ENCODE results near the gene GJD2.

Gene GJD2

DNA sequence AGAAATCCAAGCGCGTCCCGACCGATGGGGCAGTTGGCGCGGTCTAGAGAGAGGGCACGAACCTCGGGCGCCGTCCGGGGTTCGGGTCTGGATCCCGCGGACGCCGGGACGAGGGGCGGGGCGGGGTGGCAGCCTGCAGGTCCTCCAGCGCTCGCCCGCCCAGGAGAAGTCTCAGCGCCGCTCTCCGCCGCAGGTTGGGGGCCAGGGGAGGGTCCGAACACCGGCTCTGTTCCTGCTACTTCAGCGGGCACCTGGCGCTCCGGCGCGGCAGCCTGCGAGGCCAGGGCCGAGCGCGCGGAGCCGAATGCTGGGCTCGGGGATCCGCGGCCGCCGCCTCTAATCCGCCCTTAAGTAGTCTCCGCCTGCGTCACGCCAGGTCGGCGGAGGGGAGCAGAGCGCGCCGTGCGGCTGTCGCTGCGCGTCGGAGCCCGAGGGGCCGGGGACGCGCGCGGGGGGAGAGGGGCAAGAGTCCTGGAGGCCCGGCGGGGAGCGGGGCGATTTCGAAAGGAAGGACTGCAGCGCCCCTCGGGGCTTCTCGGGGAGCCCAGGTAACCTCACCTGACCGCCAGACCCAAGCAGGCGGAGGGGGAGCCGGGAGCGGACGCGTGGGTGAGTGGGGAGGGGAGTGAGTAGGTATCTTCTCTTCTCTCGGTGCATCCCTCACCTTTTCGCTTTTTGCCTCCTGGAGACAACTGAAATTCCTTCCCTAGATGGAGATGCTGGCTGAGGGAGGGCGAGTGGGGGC, at the start of gene GJD2:
Gene GJD2, minus strand, starts transcription at position 325 of the 745 bp plus-strand sequence. CDS start 510 bp downstream, outside the sequence.
- no peaks in the 10 kb centered on the region for H3K4me1 Mint-ChIP-seq (ENCODE audit: low read depth)
- no peak within 1 kb of the TSS for H3K27ac Mint-ChIP-seq
- intact Hi-C loops (cut with micrococcal nuclease), result no loop called here
- no peak within 1 kb of the TSS for H3K4me3 Mint-ChIP-seq
- no peaks in the 10 kb centered on the region for H3K9me3 Mint-ChIP-seq
- H3K36me3 Mint-ChIP-seq (ENCODE audit: low read depth), result no peaks in the 10 kb centered on the region
- H3K27me3 Mint-ChIP-seq, result peaks cover 53% of the 10 kb centered on the region

GRCh38 chr15:34804113-34804512, 49.3 kb upstream of the GJD2 start:
- Mint-ChIP-seq H3K4me1 (ENCODE audit: low read depth) (no peaks in the 10 kb centered on the region), H3K27ac (no peak overlapping the region), H3K36me3 (ENCODE audit: low read depth) (no peaks in the 10 kb centered on the region), H3K27me3 (peaks cover 5% of the 10 kb centered on the region), H3K4me3 (no peak overlapping the region), H3K9me3 (peaks cover 17% of the 10 kb centered on the region)
- intact Hi-C loops (cut with micrococcal nuclease), result no loop called here

DNA sequence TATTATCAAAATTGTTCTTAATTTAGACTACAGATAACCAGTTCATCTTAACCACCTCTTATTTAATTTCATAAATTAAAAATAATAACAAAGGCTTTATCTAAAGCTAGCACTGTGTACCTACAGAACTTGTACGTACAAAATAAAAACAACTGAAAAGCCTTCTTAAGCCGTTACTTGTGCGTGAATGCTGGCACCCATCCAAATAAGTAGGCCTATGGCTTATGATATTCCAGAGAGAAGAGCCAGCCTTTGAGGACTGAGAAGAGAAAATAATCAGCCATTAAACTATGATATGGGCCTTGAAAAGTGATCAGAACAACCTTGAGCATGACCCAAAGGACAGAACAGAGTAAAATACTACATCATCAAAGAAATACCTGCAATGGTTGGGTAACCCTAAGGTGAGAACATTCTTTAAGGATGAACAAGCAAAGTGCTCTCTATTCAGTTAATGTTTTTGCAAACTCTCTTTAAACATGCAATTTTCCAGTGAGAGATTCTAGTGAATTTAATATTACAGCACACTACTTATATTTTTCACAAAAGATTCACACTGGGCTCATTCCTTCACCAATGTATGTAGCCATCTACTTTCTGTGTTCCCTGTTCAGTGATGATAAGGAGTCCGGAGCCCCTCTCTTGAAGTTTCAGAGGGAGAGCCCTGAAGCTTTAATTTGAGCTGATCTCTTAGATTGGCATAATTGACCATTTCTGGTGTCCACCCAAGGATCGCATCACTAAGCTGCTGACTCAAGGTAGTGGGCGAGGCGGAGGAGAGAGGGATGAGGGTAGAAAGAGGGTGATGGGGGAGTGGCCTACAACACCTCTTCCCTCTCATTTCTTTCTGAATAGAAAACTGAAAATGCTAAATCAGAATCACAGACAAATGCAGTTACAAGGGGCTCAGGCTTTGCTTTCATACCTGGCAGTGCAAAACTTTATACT, 48.3 kb upstream of the GJD2 start:
- H3K36me3 Mint-ChIP-seq (ENCODE audit: low read depth), result no peaks in the 10 kb centered on the region
- no peak overlapping the region for H3K4me3 Mint-ChIP-seq
- H3K27me3 Mint-ChIP-seq, result peaks cover 6% of the 10 kb centered on the region
- H3K9me3 Mint-ChIP-seq, result peaks cover 17% of the 10 kb centered on the region
- intact Hi-C loops (cut with micrococcal nuclease), result no loop called here
- no peak overlapping the region for H3K27ac Mint-ChIP-seq
- no peaks in the 10 kb centered on the region for H3K4me1 Mint-ChIP-seq (ENCODE audit: low read depth)

- Mint-ChIP-seq H3K4me1 (ENCODE audit: low read depth) (no peaks in the 10 kb centered on the region), H3K27ac (no peak overlapping the region), H3K4me3 (no peak overlapping the region), H3K27me3 (peaks cover 9% of the 10 kb centered on the region), H3K36me3 (ENCODE audit: low read depth) (no peaks in the 10 kb centered on the region), H3K9me3 (peaks cover 14% of the 10 kb centered on the region)
- intact Hi-C loops (cut with micrococcal nuclease), result no loop called here
Observed at GRCh38 chr15:34802371-34802770, 47.6 kb upstream of the GJD2 start.

DNA sequence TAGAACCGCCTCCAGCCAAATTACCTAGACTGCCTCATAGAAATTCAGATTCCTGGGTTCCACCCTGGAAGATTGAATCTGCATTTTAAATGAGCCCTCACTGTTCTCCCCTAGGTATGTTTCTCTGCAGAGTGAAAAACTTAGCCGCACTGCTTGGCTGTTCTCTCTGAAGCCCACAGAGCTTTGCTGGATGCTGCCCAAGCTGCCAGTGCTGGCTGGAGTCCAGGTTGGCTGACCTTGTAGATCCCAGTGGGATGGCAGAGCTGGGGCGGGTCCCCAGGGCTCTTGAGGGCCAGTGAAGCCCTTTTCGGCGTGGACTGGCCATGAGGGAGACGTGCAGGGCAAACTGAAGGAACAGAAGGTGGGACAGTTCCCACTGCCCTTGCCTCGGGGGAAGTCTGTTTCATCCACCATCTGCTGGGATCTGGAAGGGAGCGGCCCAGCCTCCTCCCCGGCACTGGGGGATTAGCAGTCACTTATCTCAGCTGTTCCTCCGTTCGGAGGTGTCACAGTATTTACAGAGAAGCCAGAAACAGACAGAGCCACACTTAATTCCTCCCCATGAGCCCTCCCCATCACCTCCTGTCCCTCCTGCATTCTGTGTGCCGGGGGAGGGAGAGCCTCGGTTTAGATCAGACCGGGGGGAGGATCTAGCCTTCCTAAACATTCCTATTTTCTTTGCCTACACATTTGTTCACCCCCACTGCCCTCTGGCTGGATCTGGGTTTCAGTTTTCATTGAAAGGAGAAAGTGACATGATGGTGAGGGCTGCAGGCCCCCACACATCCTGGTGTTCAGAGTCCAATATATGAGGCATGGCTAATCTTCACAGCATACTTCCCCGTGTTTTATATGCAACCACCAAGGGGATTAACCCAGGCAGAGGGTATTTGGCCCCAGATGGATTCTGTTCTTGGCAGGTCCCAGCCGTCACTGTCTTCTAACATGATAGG, 44.6 kb upstream of the GJD2 start:
- Mint-ChIP-seq H3K9me3 (no peaks in the 10 kb centered on the region), H3K4me1 (ENCODE audit: low read depth) (no peaks in the 10 kb centered on the region), H3K36me3 (ENCODE audit: low read depth) (no peaks in the 10 kb centered on the region), H3K4me3 (no peak overlapping the region), H3K27ac (no peak overlapping the region), H3K27me3 (peaks cover 34% of the 10 kb centered on the region)
- intact Hi-C loops (cut with micrococcal nuclease), result no loop called here

GRCh38 chr15:34796847-34797435, 42.1 kb upstream of the GJD2 start:
- Mint-ChIP-seq H3K4me3 (no peak overlapping the region), H3K27ac (no peak overlapping the region), H3K9me3 (no peaks in the 10 kb centered on the region), H3K4me1 (ENCODE audit: low read depth) (no peaks in the 10 kb centered on the region), H3K36me3 (ENCODE audit: low read depth) (no peaks in the 10 kb centered on the region), H3K27me3 (peaks cover 55% of the 10 kb centered on the region)
- intact Hi-C loops (cut with micrococcal nuclease), result no loop called here

GRCh38 chr15:34795267-34796081, 40.7 kb upstream of the GJD2 start, which contains the start of gene ACTC1:
ACTC1 (minus strand) TSS chr15:34795549; CDS start chr15:34794808, 741 bp downstream.
- Mint-ChIP-seq H3K4me1 (ENCODE audit: low read depth) (no peaks in the 10 kb centered on the region), H3K4me3 (no peak within 1 kb of the TSS), H3K9me3 (no peaks in the 10 kb centered on the region), H3K27ac (no peak within 1 kb of the TSS), H3K36me3 (ENCODE audit: low read depth) (no peaks in the 10 kb centered on the region), H3K27me3 (peaks cover 55% of the 10 kb centered on the region)
- intact Hi-C loops (cut with micrococcal nuclease), result no loop called here

DNA sequence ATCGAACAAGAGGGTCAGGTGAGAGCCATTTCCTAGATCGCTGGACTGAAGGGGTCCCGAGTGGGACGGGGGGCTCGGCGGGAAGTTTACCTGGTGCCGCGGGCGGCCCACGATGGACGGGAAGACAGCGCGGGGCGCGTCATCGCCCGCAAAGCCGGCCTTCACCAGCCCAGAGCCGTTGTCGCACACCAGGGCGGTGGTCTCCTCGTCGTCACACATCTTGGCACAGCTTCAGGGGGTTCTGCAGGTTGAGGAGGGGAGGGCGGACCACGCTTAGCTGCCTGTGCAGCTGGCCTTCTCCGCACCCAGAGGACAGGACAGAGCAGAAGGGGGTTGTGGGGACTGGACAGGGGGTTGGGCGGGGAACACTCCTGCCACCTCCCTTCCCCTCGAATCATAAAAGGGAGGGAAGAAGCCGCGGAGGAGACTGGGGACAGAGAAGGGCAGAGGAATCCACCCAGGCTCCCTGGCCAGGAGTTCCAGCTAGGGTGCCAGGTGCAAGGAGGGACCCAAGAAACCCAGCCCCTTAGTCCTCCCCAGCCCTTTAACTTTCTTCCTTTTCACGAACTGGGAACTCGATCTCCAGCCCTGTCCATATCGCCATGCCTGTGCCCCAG, 39.9 kb upstream of the GJD2 start:
- H3K4me3 Mint-ChIP-seq, result no peak overlapping the region
- intact Hi-C loops (cut with micrococcal nuclease), result no loop called here
- peaks cover 52% of the 10 kb centered on the region for H3K27me3 Mint-ChIP-seq
- no peak overlapping the region for H3K27ac Mint-ChIP-seq
- H3K9me3 Mint-ChIP-seq, result no peaks in the 10 kb centered on the region
- H3K4me1 Mint-ChIP-seq (ENCODE audit: low read depth), result no peaks in the 10 kb centered on the region
- no peaks in the 10 kb centered on the region for H3K36me3 Mint-ChIP-seq (ENCODE audit: low read depth)

DNA sequence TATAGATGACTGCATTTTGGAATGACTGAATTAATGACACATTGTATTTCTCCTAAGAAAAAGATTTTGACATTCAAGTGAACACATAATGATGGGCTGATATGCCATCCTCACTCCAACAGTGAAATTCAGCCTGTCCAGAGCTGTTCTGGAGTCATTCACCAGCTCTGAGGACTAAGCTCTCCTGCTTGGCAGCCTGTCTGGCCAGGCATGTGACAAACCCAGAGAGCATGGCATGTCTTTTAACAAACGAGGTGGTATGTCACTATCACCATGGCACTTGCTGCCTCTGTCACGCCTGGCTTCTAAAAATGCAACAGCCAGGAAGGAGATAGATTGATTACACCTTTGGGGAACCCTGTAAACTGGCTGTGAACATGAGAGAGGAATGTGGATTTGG, 39.1 kb upstream of the GJD2 start:
- intact Hi-C loops (cut with micrococcal nuclease), result no loop called here
- Mint-ChIP-seq H3K4me1 (ENCODE audit: low read depth) (no peaks in the 10 kb centered on the region), H3K36me3 (ENCODE audit: low read depth) (no peaks in the 10 kb centered on the region), H3K27me3 (peaks cover 50% of the 10 kb centered on the region), H3K4me3 (no peak overlapping the region), H3K9me3 (no peaks in the 10 kb centered on the region), H3K27ac (no peak overlapping the region)

DNA sequence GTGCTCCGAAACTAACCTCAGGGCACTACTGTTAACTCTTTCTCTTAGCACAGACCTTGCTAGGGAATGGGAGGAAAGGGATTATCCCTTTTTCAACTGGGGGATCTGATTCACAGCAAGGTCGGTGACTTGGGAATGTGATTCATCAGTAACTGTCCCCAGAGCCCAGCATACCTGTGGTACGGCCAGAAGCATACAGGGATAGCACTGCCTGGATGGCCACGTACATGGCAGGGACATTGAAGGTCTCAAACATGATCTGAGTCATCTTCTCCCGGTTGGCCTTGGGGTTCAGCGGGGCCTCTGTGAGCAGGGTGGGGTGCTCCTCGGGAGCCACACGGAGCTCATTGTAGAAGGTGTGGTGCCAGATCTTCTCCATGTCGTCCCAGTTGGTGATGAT, 38.3 kb upstream of the GJD2 start:
- peaks cover 50% of the 10 kb centered on the region for H3K27me3 Mint-ChIP-seq
- H3K27ac Mint-ChIP-seq, result no peak overlapping the region
- H3K4me3 Mint-ChIP-seq, result no peak overlapping the region
- H3K36me3 Mint-ChIP-seq (ENCODE audit: low read depth), result no peaks in the 10 kb centered on the region
- H3K9me3 Mint-ChIP-seq, result no peaks in the 10 kb centered on the region
- no peaks in the 10 kb centered on the region for H3K4me1 Mint-ChIP-seq (ENCODE audit: low read depth)
- intact Hi-C loops (cut with micrococcal nuclease), result no loop called here

DNA sequence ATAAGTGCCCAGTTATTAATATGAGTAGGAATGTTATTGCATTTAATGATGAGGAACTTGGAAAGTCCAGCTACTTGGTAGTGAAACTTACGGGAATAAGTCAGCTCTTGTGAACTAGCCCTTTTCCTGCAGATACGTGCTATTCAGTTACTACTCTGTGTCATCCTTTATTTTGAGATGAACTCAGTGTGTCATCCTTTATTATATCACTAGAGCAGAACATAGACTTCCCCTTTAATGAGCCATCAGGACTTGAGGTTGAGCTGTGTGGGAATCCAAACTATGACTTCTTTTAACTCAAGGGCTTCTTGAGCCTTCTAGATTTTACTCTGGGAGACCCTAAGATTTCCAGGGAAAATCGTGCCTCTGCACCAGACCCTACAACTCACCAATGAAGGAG, 36.9 kb upstream of the GJD2 start:
- H3K4me1 Mint-ChIP-seq (ENCODE audit: low read depth), result no peaks in the 10 kb centered on the region
- no peaks in the 10 kb centered on the region for H3K9me3 Mint-ChIP-seq
- no peak overlapping the region for H3K27ac Mint-ChIP-seq
- peaks cover 44% of the 10 kb centered on the region for H3K27me3 Mint-ChIP-seq
- intact Hi-C loops (cut with micrococcal nuclease), result no loop called here
- no peaks in the 10 kb centered on the region for H3K36me3 Mint-ChIP-seq (ENCODE audit: low read depth)
- H3K4me3 Mint-ChIP-seq, result no peak overlapping the region

DNA sequence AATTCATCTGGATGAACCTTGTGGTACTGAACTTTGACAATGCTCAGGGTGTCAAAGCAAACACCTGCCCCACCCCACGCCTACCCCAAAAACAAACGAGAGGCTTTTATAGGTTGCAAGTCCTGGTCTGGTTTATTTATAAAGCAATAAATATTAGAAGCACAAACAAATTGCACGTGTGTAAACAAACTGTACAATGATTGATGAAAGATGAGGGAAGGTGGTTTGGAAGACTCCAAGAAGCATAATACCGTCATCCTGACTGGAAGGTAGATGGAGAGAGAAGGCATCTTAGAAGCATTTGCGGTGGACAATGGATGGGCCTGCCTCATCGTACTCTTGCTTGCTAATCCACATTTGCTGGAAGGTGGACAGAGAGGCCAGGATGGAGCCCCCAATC, 35.3 kb upstream of the GJD2 start:
- H3K36me3 Mint-ChIP-seq (ENCODE audit: low read depth), result no peaks in the 10 kb centered on the region
- H3K4me1 Mint-ChIP-seq (ENCODE audit: low read depth), result no peaks in the 10 kb centered on the region
- H3K27ac Mint-ChIP-seq, result no peak overlapping the region
- peaks cover 29% of the 10 kb centered on the region for H3K27me3 Mint-ChIP-seq
- intact Hi-C loops (cut with micrococcal nuclease), result no loop called here
- H3K9me3 Mint-ChIP-seq, result no peaks in the 10 kb centered on the region
- no peak overlapping the region for H3K4me3 Mint-ChIP-seq

Data from dendritic cell treated with granulocyte-macrophage colony-stimulating factor and Interleukin-4, amounts not matched to agents 40 ng/mL and 50 ng/mL, for 4 days (primary cell).